ENCODE results near the gene INPP5D. TPM values are rescaled to one million over a fixed set of nuclear protein-coding genes. Genes with fewer than 3 reads are reported as not detected.

INPP5D gene
- polyA plus RNA-seq, 1 donor from 2014 or later = 220 TPM

GRCh38 chr2:233228376-233228775, 168.2 kb downstream of the INPP5D start:
- H3K27ac Mint-ChIP-seq = no peak overlapping the region
- H3K36me3 Mint-ChIP-seq = peaks cover 2% of the 10 kb centered on the region
- no peaks in the 10 kb centered on the region for H3K9me3 Mint-ChIP-seq
- no peaks in the 10 kb centered on the region for H3K27me3 Mint-ChIP-seq
- H3K4me3 Mint-ChIP-seq = no peak overlapping the region
- peaks cover 11 to 21% (median 18%) of the 10 kb centered on the region in 3 donors for H3K4me1 Mint-ChIP-seq

DNA sequence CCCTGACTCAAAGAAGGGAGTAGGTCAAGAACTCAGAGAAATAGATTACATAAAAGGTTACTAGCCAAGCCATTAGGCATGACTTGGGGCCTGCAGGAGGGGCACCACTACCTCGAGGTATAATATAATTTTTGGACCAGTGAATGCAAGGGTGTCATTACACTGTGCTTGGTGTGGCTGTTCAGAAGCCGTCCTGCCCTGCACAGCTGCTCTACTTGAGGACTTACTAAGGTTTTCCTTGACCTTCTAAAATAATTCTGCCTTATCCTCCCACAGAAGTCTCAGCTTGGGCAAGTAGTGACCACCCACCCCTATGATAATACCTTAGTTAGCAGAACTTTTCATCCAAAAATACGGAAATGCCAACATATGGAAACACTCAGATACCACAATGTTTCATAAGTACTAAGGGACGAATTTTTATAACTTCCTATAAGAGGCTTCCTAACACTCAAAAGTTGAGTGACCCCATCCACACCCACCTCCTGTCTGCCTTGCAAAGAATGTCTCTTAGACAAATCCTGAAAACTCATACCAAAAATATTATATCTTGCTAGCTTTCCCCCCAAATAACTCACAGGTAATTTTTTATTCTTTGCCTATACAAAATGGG, 173.6 kb downstream of the INPP5D start:
- H3K4me1 Mint-ChIP-seq = peaks cover 0 to 5% (median 2%) of the 10 kb centered on the region in 3 donors
- H3K27ac Mint-ChIP-seq = no peak overlapping the region
- no peaks in the 10 kb centered on the region for H3K36me3 Mint-ChIP-seq
- peaks cover 0 to 3% (median 2%) of the 10 kb centered on the region in 3 donors for H3K9me3 Mint-ChIP-seq
- no peaks in the 10 kb centered on the region for H3K27me3 Mint-ChIP-seq
- H3K4me3 Mint-ChIP-seq = no peak overlapping the region

GRCh38 chr2:233234264-233234663, 174.1 kb downstream of the INPP5D start:
- H3K4me1 Mint-ChIP-seq = peaks cover 2 to 5% (median 5%) of the 10 kb centered on the region in 3 donors
- peaks cover 0 to 3% (median 2%) of the 10 kb centered on the region in 3 donors for H3K9me3 Mint-ChIP-seq
- H3K4me3 Mint-ChIP-seq = no peak overlapping the region
- no peaks in the 10 kb centered on the region for H3K36me3 Mint-ChIP-seq
- H3K27ac Mint-ChIP-seq = no peak overlapping the region
- H3K27me3 Mint-ChIP-seq = no peaks in the 10 kb centered on the region

- Mint-ChIP-seq H3K4me1 (peaks cover 4 to 8% (median 5%) of the 10 kb centered on the region in 3 donors), H3K4me3 (no peak overlapping the region), H3K27ac (no peak overlapping the region)
Observed at GRCh38 chr2:233234996-233235395, 174.9 kb downstream of the INPP5D start.

DNA sequence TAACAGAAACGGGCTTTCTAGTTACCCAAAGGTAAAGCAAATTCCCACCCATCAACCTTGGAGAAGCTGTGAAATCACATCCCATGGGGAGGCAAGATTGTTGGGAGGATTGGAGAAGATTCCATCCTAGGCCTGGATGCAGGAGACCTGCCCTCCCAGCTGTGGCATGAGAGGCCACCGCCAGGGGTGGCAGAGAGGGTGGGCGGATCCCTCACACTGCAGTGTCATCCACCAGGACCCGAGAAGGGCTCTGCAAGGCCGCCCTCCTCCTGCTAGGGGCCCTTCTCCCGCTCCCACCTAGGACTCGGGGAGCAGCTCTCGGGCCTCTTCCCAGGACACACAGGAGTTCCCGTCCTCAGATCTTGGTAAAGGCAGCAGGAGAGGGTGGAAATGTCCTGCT, 175.8 kb downstream of the INPP5D start:
- Mint-ChIP-seq H3K4me3 (no peak overlapping the region), H3K4me1 (peaks cover 9 to 15% (median 10%) of the 10 kb centered on the region in 3 donors), H3K36me3 (no peaks in the 10 kb centered on the region), H3K9me3 (peaks cover 0 to 3% (median 2%) of the 10 kb centered on the region in 3 donors), H3K27me3 (no peaks in the 10 kb centered on the region), H3K27ac (no peak overlapping the region)

More at GRCh38 chr2:233234996-233235395, 174.9 kb downstream of the INPP5D start:
- Mint-ChIP-seq H3K36me3 (no peaks in the 10 kb centered on the region), H3K9me3 (peaks cover 0 to 3% (median 2%) of the 10 kb centered on the region in 3 donors), H3K27me3 (no peaks in the 10 kb centered on the region)

- H3K9me3 Mint-ChIP-seq = peaks cover 0 to 3% (median 2%) of the 10 kb centered on the region in 3 donors
- no peaks in the 10 kb centered on the region for H3K27me3 Mint-ChIP-seq
- H3K4me1 Mint-ChIP-seq = peaks cover 11 to 20% (median 15%) of the 10 kb centered on the region in 3 donors
- no peak overlapping the region for H3K4me3 Mint-ChIP-seq
- peak overlapping the region in 1 of 3 donors; percentile 59 for H3K27ac Mint-ChIP-seq
- no peaks in the 10 kb centered on the region for H3K36me3 Mint-ChIP-seq
Observed at GRCh38 chr2:233236820-233237589, 176.9 kb downstream of the INPP5D start.

DNA sequence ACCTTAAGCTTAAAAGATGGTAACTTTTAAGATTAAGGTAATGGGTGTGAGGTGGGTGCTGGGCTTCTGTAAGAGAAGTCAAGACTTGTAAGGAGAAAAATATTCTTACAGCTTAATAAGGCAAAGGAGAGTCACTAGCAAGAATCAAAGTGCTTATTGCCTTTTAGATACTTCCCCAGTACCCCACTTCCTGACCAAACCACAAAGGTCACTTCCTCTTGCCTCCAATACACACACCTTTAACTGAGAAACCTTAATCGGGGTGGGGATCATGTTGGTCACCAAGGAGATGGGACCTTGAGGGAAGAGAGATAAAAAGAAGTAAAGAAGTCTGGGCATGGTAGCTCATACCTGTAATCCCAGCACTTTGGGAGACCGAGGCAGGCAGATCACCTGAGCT, 180.8 kb downstream of the INPP5D start:
- Mint-ChIP-seq H3K9me3 (peaks cover 0 to 3% (median 2%) of the 10 kb centered on the region in 3 donors), H3K27ac (peak overlapping the region; percentile 40 to 85 (median 75)), H3K4me3 (peak overlapping the region; percentile 4 to 92 (median 52)), H3K4me1 (peaks cover 16 to 31% (median 18%) of the 10 kb centered on the region in 3 donors), H3K27me3 (no peaks in the 10 kb centered on the region), H3K36me3 (no peaks in the 10 kb centered on the region)

- no peaks in the 10 kb centered on the region for H3K36me3 Mint-ChIP-seq
- H3K27ac Mint-ChIP-seq = peak overlapping the region in 1 of 3 donors; percentile 80
- H3K9me3 Mint-ChIP-seq = peaks cover 0 to 3% (median 2%) of the 10 kb centered on the region in 3 donors
- H3K4me1 Mint-ChIP-seq = peaks cover 16 to 31% (median 18%) of the 10 kb centered on the region in 3 donors
- H3K4me3 Mint-ChIP-seq = peak overlapping the region in 2 of 4 donors; percentile 54 to 92
- H3K27me3 Mint-ChIP-seq = no peaks in the 10 kb centered on the region
Observed at GRCh38 chr2:233241803-233242202, 181.7 kb downstream of the INPP5D start.

DNA sequence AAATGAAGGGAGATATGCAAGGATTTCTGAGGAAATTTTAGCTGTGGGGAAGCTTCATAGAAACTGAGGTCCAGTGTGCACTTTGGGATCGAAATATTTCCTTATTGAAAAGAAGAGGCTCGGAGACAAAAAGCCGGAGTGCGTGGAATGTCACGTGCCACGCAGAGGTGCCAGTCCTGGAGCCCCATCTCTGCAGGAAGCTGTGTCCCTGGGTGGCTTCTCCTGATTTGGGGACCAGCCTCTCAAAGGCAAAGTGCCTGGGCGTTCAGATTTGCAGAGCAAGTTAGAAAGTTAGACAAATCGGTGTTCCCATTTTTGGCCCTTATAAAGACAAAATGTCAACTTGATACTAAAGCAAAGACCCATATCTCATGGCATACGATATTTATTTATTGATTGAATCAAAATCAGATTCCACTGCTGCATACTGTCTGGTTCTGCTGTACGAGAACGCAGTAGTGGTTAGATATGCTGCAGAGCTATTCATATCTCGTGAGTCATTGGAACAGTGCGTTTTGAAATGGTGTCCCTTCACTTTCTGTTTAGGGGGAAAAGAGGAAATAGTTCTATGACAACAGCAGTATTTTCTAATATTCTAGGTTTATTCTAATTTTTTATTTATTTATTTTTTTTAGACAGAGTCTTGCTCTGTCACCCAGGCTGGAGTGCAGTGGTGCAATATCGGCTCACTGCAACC, 182.2 kb downstream of the INPP5D start:
- no peak overlapping the region for H3K27ac Mint-ChIP-seq
- H3K27me3 Mint-ChIP-seq = no peaks in the 10 kb centered on the region
- peaks cover 11 to 31% (median 18%) of the 10 kb centered on the region in 3 donors for H3K4me1 Mint-ChIP-seq
- H3K36me3 Mint-ChIP-seq = no peaks in the 10 kb centered on the region
- peak overlapping the region in 3 of 4 donors; percentile 9 to 92 (median 39) for H3K4me3 Mint-ChIP-seq
- no peaks in the 10 kb centered on the region for H3K9me3 Mint-ChIP-seq

- Mint-ChIP-seq H3K36me3 (no peaks in the 10 kb centered on the region), H3K4me1 (peaks cover 11 to 32% (median 18%) of the 10 kb centered on the region in 3 donors), H3K27me3 (no peaks in the 10 kb centered on the region), H3K27ac (no peak overlapping the region), H3K9me3 (no peaks in the 10 kb centered on the region), H3K4me3 (peak overlapping the region in 1 of 4 donors; percentile 25)
Observed at GRCh38 chr2:233243348-233243747, 183.2 kb downstream of the INPP5D start.

DNA sequence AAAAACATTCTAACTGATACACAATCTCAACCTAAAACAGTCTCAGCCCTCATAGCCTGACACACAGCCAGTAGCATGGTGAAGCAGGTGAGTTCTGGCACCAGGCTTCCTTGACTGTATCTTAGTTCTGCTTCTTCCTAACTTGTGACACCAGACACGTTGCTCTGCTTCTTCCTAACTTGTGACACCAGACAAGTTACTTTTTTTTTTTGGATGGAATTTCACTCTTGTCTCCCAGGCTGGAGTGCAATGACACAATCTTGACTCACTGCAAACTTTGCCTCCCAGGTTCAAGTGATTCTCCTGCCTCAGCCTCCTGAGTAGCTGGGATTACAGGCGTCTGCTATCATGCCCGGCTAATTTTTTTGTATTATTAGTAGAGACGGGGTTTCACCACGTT, 184.7 kb downstream of the INPP5D start:
- Mint-ChIP-seq H3K27ac (no peak overlapping the region), H3K9me3 (no peaks in the 10 kb centered on the region), H3K4me1 (peaks cover 11 to 28% (median 17%) of the 10 kb centered on the region in 3 donors), H3K27me3 (no peaks in the 10 kb centered on the region), H3K4me3 (no peak overlapping the region), H3K36me3 (no peaks in the 10 kb centered on the region)

- Mint-ChIP-seq H3K36me3 (no peaks in the 10 kb centered on the region), H3K27ac (no peak overlapping the region), H3K27me3 (no peaks in the 10 kb centered on the region), H3K4me1 (peaks cover 11 to 27% (median 15%) of the 10 kb centered on the region in 3 donors), H3K4me3 (no peak overlapping the region), H3K9me3 (no peaks in the 10 kb centered on the region)
Observed at GRCh38 chr2:233245406-233245805, 185.3 kb downstream of the INPP5D start.

GRCh38 chr2:233247116-233247515, 187.0 kb downstream of the INPP5D start:
- peaks cover 4 to 19% (median 10%) of the 10 kb centered on the region in 3 donors for H3K4me1 Mint-ChIP-seq
- H3K27me3 Mint-ChIP-seq = no peaks in the 10 kb centered on the region
- H3K27ac Mint-ChIP-seq = peak overlapping the region in 1 of 3 donors; percentile 58
- H3K4me3 Mint-ChIP-seq = no peak overlapping the region
- H3K9me3 Mint-ChIP-seq = no peaks in the 10 kb centered on the region
- H3K36me3 Mint-ChIP-seq = no peaks in the 10 kb centered on the region

DNA sequence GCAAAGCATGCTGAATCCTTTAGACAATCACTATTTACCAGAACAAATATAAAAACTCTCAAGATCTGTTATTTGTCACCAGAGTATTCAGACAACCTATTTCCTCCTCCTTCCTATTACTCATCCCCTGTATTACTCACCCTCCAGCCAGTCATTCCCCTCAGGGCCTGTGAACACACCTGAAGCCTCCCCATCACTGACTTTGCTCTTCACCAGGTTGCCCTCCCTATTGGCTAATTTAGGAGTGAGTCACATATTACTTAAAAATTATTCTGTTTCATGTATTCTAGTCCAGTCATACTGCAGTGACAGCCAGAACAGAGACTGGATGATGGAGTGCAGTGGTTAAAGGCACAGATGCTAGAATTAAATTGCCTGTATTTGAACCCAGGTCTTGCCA, 187.6 kb downstream of the INPP5D start:
- no peaks in the 10 kb centered on the region for H3K36me3 Mint-ChIP-seq
- H3K9me3 Mint-ChIP-seq = no peaks in the 10 kb centered on the region
- peak overlapping the region in 2 of 3 donors; percentile 35 to 58 for H3K27ac Mint-ChIP-seq
- H3K4me3 Mint-ChIP-seq = no peak overlapping the region
- no peaks in the 10 kb centered on the region for H3K27me3 Mint-ChIP-seq
- peaks cover 2 to 18% (median 7%) of the 10 kb centered on the region in 3 donors for H3K4me1 Mint-ChIP-seq

- H3K4me3 Mint-ChIP-seq = peak overlapping the region in 1 of 4 donors; percentile 38
- H3K4me1 Mint-ChIP-seq = peaks cover 10 to 25% (median 20%) of the 10 kb centered on the region in 3 donors
- H3K27me3 Mint-ChIP-seq = no peaks in the 10 kb centered on the region
- H3K9me3 Mint-ChIP-seq = no peaks in the 10 kb centered on the region
- no peaks in the 10 kb centered on the region for H3K36me3 Mint-ChIP-seq
- H3K27ac Mint-ChIP-seq = no peak overlapping the region
Observed at GRCh38 chr2:233248999-233249398, 188.9 kb downstream of the INPP5D start.
